HEK293 (cell line): ENCODE measurements around the gene TMCC1.

ENCODE experiments used
- CTCF ChIA-PET: fragments of 350-600 bp; formaldehyde crosslinking; extraction: SDS; loops from one replicate; lab custom pipeline; 2021; ENCODE audit warnings: antibody characterized with exemption; lab: Yijun Ruan, JAX
- POLR2A ChIA-PET: fragments of 300-600 bp; formaldehyde crosslinking; extraction: SDS; loops from one replicate; lab custom pipeline; 2020; ENCODE audit warnings: antibody characterized with exemption, inconsistent platforms; lab: Yijun Ruan, JAX
- H3K27ac ChIP-seq: fragments of 200-500 bp; sonication (Bioruptor generic); 2 replicates; pipeline ENCODE4 v1.5.1; 2014; ENCODE audit warnings: low read depth, low read length, control low read depth, inconsistent platforms; ENCODE audit errors: extremely low read depth
- H3K36me3 ChIP-seq, 2 experiments: fragments of 200-500 bp in 1 of 2; sonication (Bioruptor generic) in 1 of 2; 1 replicate in 1 of 2; 2 replicates in 1 of 2; pipeline ENCODE4 v1.5.1; 2014 to 2017; ENCODE audit warnings: inconsistent platforms in 2 of 2, low read length in 2 of 2; ENCODE audit not compliant: control insufficient read depth in 2 of 2, insufficient read depth in 1 of 2
- H3K4me1 ChIP-seq: fragments of 200-500 bp; sonication (Bioruptor generic); 2 replicates; pipeline ENCODE4 v1.5.1; 2014; ENCODE audit warnings: mild to moderate bottlenecking, low read length, inconsistent platforms; ENCODE audit not compliant: control insufficient read depth, insufficient read depth
- H3K4me3 ChIP-seq: 2 replicates; pipeline ENCODE4 v1.5.1; 2011; ENCODE audit warnings: low read depth, mild to moderate bottlenecking, control low read depth, low read length, moderate library complexity
- H3K9me3 ChIP-seq: fragments of 200-500 bp; sonication (Bioruptor generic); 2 replicates; pipeline ENCODE4 v1.5.1; 2014; ENCODE audit warnings: low read depth, low read length, inconsistent platforms; ENCODE audit not compliant: control insufficient read depth, insufficient read depth
- HIC1 ChIP-seq: fragments of 450-650 bp; formaldehyde crosslinking; IDR thresholded peaks from 2 replicates; pipeline ENCODE4 v1.5.1; 2016; ENCODE audit warnings: missing biosample characterization, missing genetic modification characterization
- SALL2 ChIP-seq: fragments of 450-650 bp; formaldehyde crosslinking; IDR thresholded peaks from 2 replicates; pipeline ENCODE4 v1.5.0; 2017; ENCODE audit warnings: missing biosample characterization, mild to moderate bottlenecking, missing genetic modification characterization, borderline replicate concordance
- SP7 ChIP-seq: fragments of 450-650 bp; formaldehyde crosslinking; IDR thresholded peaks from 2 replicates; pipeline ENCODE4 v1.5.1; 2016; ENCODE audit warnings: missing biosample characterization, missing genetic modification characterization
- ZBTB48 ChIP-seq: fragments of 450-650 bp; formaldehyde crosslinking; IDR thresholded peaks from 2 replicates; pipeline ENCODE4 v1.5.1; 2016; ENCODE audit warnings: missing biosample characterization, missing genetic modification characterization
- ZFP69B ChIP-seq: fragments of 450-650 bp; formaldehyde crosslinking; IDR thresholded peaks from 2 replicates; pipeline ENCODE4 v1.5.1; 2016; ENCODE audit warnings: missing biosample characterization, missing genetic modification characterization
- ZNF114 ChIP-seq: fragments of 450-650 bp; formaldehyde crosslinking; IDR thresholded peaks from 2 replicates; pipeline ENCODE4 v1.5.0; 2017; ENCODE audit warnings: missing biosample characterization, missing genetic modification characterization
- ZNF239 ChIP-seq: fragments of 450-650 bp; formaldehyde crosslinking; IDR thresholded peaks from 2 replicates; pipeline ENCODE4 v1.5.1; 2016; ENCODE audit warnings: missing biosample characterization, missing genetic modification characterization
- ZNF350 ChIP-seq: fragments of 450-650 bp; formaldehyde crosslinking; IDR thresholded peaks from 2 replicates; pipeline ENCODE4 v1.5.0; 2017; ENCODE audit warnings: missing biosample characterization, mild to moderate bottlenecking, missing genetic modification characterization
- ZNF354C ChIP-seq: fragments of 450-650 bp; formaldehyde crosslinking; IDR thresholded peaks from 2 replicates; pipeline ENCODE4 v1.5.1; 2016; ENCODE audit warnings: missing biosample characterization, missing genetic modification characterization, low read depth, borderline replicate concordance
- ZNF362 ChIP-seq: fragments of 450-650 bp; formaldehyde crosslinking; IDR thresholded peaks from 2 replicates; pipeline ENCODE4 v1.5.1; 2016; ENCODE audit warnings: missing biosample characterization, missing genetic modification characterization
- ZNF394 ChIP-seq: fragments of 450-650 bp; formaldehyde crosslinking; IDR thresholded peaks from 2 replicates; pipeline ENCODE4 v1.5.1; 2016; ENCODE audit warnings: missing biosample characterization, missing genetic modification characterization, mild to moderate bottlenecking, moderate library complexity, borderline replicate concordance
- ZNF544 ChIP-seq: fragments of 450-650 bp; formaldehyde crosslinking; IDR thresholded peaks from 2 replicates; pipeline ENCODE4 v1.5.0; 2017; ENCODE audit warnings: missing biosample characterization, missing genetic modification characterization
- ZNF621 ChIP-seq: fragments of 450-650 bp; formaldehyde crosslinking; IDR thresholded peaks from 2 replicates; pipeline ENCODE4 v1.5.1; 2017; ENCODE audit warnings: missing biosample characterization, missing genetic modification characterization
- ZSCAN16 ChIP-seq: fragments of 450-650 bp; formaldehyde crosslinking; IDR thresholded peaks from 2 replicates; pipeline ENCODE4 v1.5.1; 2016; ENCODE audit warnings: missing biosample characterization, missing genetic modification characterization
- TF ChIP-seq, protein P1 (sequence below): fragments of 450-650 bp; formaldehyde crosslinking; IDR thresholded peaks from 2 replicates; pipeline ENCODE4 v1.5.1; 2016; ENCODE audit warnings: missing biosample characterization, missing genetic modification characterization

Gene TMCC1

GRCh38 chr3:129783470-129783869, 110.0 kb downstream of the TMCC1 start:
- H3K4me3 ChIP-seq, result no peak overlapping the region
- ChIA-PET POLR2A (no interaction called here), CTCF (no interaction called here)
- H3K9me3 ChIP-seq, result no peaks in the 10 kb centered on the region
- H3K36me3 ChIP-seq, result no peaks in the 10 kb centered on the region
- TF ChIP-seq ZNF239 (tag by site-specific recombination), result no peak
- TF ChIP-seq, protein P1, sequence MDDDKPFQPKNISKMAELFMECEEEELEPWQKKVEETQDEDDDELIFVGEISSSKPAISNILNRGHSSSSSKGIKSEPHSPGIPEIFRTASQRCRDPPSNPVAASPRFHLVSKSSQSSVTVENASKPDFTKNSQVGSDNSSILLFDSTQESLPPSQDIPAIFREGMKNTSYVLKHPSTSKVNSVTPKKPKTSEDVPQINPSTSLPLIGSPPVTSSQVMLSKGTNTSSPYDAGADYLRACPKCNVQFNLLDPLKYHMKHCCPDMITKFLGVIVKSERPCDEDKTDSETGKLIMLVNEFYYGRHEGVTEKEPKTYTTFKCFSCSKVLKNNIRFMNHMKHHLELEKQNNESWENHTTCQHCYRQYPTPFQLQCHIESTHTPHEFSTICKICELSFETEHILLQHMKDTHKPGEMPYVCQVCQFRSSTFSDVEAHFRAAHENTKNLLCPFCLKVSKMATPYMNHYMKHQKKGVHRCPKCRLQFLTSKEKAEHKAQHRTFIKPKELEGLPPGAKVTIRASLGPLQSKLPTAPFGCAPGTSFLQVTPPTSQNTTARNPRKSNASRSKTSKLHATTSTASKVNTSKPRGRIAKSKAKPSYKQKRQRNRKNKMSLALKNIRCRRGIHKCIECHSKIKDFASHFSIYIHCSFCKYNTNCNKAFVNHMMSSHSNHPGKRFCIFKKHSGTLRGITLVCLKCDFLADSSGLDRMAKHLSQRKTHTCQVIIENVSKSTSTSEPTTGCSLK (tag by site-specific recombination), result no peak
- H3K4me1 ChIP-seq, result no peaks in the 10 kb centered on the region
- no peak overlapping the region for H3K27ac ChIP-seq

DNA sequence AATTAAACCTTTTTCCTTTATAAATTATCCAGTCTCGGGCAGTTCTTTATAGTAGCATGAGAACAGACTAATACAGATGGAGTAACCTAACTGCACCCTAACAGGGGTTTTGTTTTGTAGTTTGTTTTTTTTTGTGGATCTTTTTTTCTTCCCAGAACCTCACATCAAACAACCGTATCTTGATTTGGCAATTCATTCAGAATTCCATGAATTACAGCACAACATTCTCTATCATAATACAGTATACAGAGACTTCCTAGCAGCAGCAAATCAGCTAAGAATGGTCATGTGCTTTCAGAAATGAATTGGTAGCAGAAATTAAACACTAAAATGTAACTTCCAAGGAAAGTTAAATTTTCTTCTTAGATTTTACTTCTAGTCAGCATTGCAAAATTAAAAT, 114.6 kb downstream of the TMCC1 start:
- POLR2A ChIA-PET, result no interaction called here
- H3K27ac ChIP-seq, result no peak overlapping the region
- no peak overlapping the region for H3K4me3 ChIP-seq
- TF ChIP-seq SP7 (tag by site-specific recombination) (no peak), ZNF362 (tag by site-specific recombination) (no peak), ZSCAN16 (tag by site-specific recombination) (no peak), HIC1 (tag by site-specific recombination) (no peak), ZNF114 (tag by site-specific recombination) (no peak), SALL2 (tag by site-specific recombination) (no peak), ZFP69B (no peak), ZNF394 (no peak)
- no peaks in the 10 kb centered on the region for H3K36me3 ChIP-seq
- CTCF ChIA-PET, result no interaction called here
- no peaks in the 10 kb centered on the region for H3K9me3 ChIP-seq
- no peaks in the 10 kb centered on the region for H3K4me1 ChIP-seq

- no peaks in the 10 kb centered on the region for H3K4me1 ChIP-seq
- H3K27ac ChIP-seq, result no peak overlapping the region
- H3K9me3 ChIP-seq, result no peaks in the 10 kb centered on the region
- H3K4me3 ChIP-seq, result no peak overlapping the region
- ChIA-PET POLR2A (no interaction called here), CTCF (no interaction called here)
- no peaks in the 10 kb centered on the region for H3K36me3 ChIP-seq
- TF ChIP-seq ZNF354C (tag by site-specific recombination), result no peak
- TF ChIP-seq ZNF544 (tag by site-specific recombination), result no peak
- TF ChIP-seq ZNF350 (tag by site-specific recombination), result no peak
- TF ChIP-seq ZNF621 (tag by site-specific recombination), result no peak
- no peak for TF ChIP-seq ZBTB48 (tag by site-specific recombination)
- TF ChIP-seq, protein P1 (tag by site-specific recombination), result no peak
Measured at GRCh38 chr3:129777806-129778205, 115.7 kb downstream of the TMCC1 start.
